Measurements from ENCODE around the gene SEMA3D. TPM values are rescaled to one million over a fixed set of nuclear protein-coding genes. Genes with fewer than 3 reads are reported as not detected.

Gene SEMA3D
- total RNA-seq, 4 donors from 2014 or later: 1.4 to 1.6 (median 1.5) TPM; not detected in 1

- in situ Hi-C loops (cut with MboI; ENCODE audit: low pct_ligation_motif_present in 1 of 4, low pct_unique_long_range_greater_than_20kb in 1 of 4, low sequenced_read_pairs in 3 of 4): no loop called here
Observed at GRCh38 chr7:84971360-84971759, 215.5 kb downstream of the SEMA3D start.

GRCh38 chr7:84970670-84971069 lies 216.2 kb downstream of the SEMA3D start:
- in situ Hi-C loops (cut with MboI; ENCODE audit: low pct_ligation_motif_present in 1 of 4, low pct_unique_long_range_greater_than_20kb in 1 of 4, low sequenced_read_pairs in 3 of 4) (no loop called here), intact Hi-C loops (cut with DNase I; ENCODE audit: low total_unique reads) (no loop called here)
- Histone ChIP-seq H3K9me3 (no peaks in the 10 kb centered on the region), H3K27me3 (no peaks in the 10 kb centered on the region), H3K4me3 (no peak overlapping the region), H3K36me3 (no peaks in the 10 kb centered on the region), H3K4me1 (no peaks in the 10 kb centered on the region), H3K27ac (no peak overlapping the region)
- no peak for DNase-seq
- TF ChIP-seq CTCF (IDR thresholded peaks at IDR 0.05): no peak
- TF ChIP-seq EP300 (IDR thresholded peaks at IDR 0.05; ENCODE audit: low read depth): no peak
- no peak for TF ChIP-seq POLR2A (IDR thresholded peaks at IDR 0.05)
- TF ChIP-seq POLR2AphosphoS5 (IDR thresholded peaks at IDR 0.05): no peak

More at GRCh38 chr7:84971360-84971759, 215.5 kb downstream of the SEMA3D start:
- WGBS, 2 donors (ENCODE audit: low coverage in 1 of 2): 50 to 73% methylated on average over 1 of the region's 1 CpG
- intact Hi-C loops (cut with DNase I; ENCODE audit: low total_unique reads): no loop called here
- no peaks in the 10 kb centered on the region for H3K4me1 ChIP-seq
- H3K27ac ChIP-seq: no peak overlapping the region
- no peak for DNase-seq
- no peaks in the 10 kb centered on the region for H3K36me3 ChIP-seq
- no peaks in the 10 kb centered on the region for H3K9me3 ChIP-seq
- H3K27me3 ChIP-seq: no peaks in the 10 kb centered on the region
- no peak for TF ChIP-seq CTCF (IDR thresholded peaks at IDR 0.05)
- TF ChIP-seq POLR2A (IDR thresholded peaks at IDR 0.05): no peak
- TF ChIP-seq EP300 (IDR thresholded peaks at IDR 0.05; ENCODE audit: low read depth): no peak
- no peak overlapping the region for H3K4me3 ChIP-seq

- Histone ChIP-seq H3K36me3 (no peaks in the 10 kb centered on the region), H3K27me3 (no peaks in the 10 kb centered on the region), H3K27ac (no peak overlapping the region), H3K4me1 (no peaks in the 10 kb centered on the region), H3K4me3 (no peak overlapping the region), H3K9me3 (no peaks in the 10 kb centered on the region)
- intact Hi-C loops (cut with DNase I; ENCODE audit: low total_unique reads): no loop called here
- DNase-seq: no peak
- 60 to 73% methylated on average over 3 to 5 of the region's 5 CpGs for WGBS, 2 donors (ENCODE audit: low coverage in 1 of 2)
- TF ChIP-seq EP300 (IDR thresholded peaks at IDR 0.05; ENCODE audit: low read depth) (no peak), CTCF (IDR thresholded peaks at IDR 0.05) (no peak), POLR2A (IDR thresholded peaks at IDR 0.05) (no peak), POLR2AphosphoS5 (IDR thresholded peaks at IDR 0.05) (no peak)
- in situ Hi-C loops (cut with MboI; ENCODE audit: low pct_ligation_motif_present in 1 of 4, low pct_unique_long_range_greater_than_20kb in 1 of 4, low sequenced_read_pairs in 3 of 4): no loop called here
Observed at GRCh38 chr7:84953234-84953633, 233.6 kb downstream of the SEMA3D start.

- Histone ChIP-seq H3K27ac (no peak overlapping the region), H3K36me3 (no peaks in the 10 kb centered on the region), H3K27me3 (no peaks in the 10 kb centered on the region), H3K9me3 (no peaks in the 10 kb centered on the region), H3K4me1 (no peaks in the 10 kb centered on the region), H3K4me3 (no peak overlapping the region)
- no peak for TF ChIP-seq EP300 (IDR thresholded peaks at IDR 0.05; ENCODE audit: low read depth)
- TF ChIP-seq POLR2AphosphoS5 (IDR thresholded peaks at IDR 0.05): no peak
- no peak for TF ChIP-seq POLR2A (IDR thresholded peaks at IDR 0.05)
- no peak for TF ChIP-seq CTCF (IDR thresholded peaks at IDR 0.05)
- intact Hi-C loops (cut with DNase I; ENCODE audit: low total_unique reads) (no loop called here), in situ Hi-C loops (cut with MboI; ENCODE audit: low pct_ligation_motif_present in 1 of 4, low pct_unique_long_range_greater_than_20kb in 1 of 4, low sequenced_read_pairs in 3 of 4) (no loop called here)
- no peak for DNase-seq
Observed at GRCh38 chr7:84950836-84951235, 236.0 kb downstream of the SEMA3D start.

Data from transverse colon (tissue), 4 donors.